Fibroblast of villous mesenchyme (primary cell): ENCODE data around the gene CCL20. TPM values are rescaled to one million over a fixed set of nuclear protein-coding genes. Genes with fewer than 3 reads are reported as not detected.

Experiments used
- DNase-seq: peaks from one replicate; pipeline ENCODE4 v3.0.0-alpha.2; 2010; ENCODE audit warnings: low read depth
- H3K4me3 ChIP-seq: 2 replicates; pipeline ENCODE4 v1.5.1; 2011; ENCODE audit warnings: low read depth, mild to moderate bottlenecking, low read length
- CTCF ChIP-seq: IDR thresholded peaks from 2 replicates; pipeline ENCODE4 v1.5.1; 2012; ENCODE audit warnings: low read depth, mild to moderate bottlenecking, low read length; ENCODE audit not compliant: insufficient read depth
- small RNA-seq: library from RNA; depleted of rRNA; stranded (forward); fragments of <200 nt; gene quantifications from one replicate; pipeline ENCODE3, GENCODE V24; 2012
- total RNA-seq: library from RNA; depleted of rRNA; stranded (reverse); fragments of >200 nt; gene quantifications from 2 replicates; pipeline ENCODE4 v1.2.3, GENCODE V29; 2012

The CCL20 gene
- total RNA-seq, 1 donor = 0.43 TPM

DNA sequence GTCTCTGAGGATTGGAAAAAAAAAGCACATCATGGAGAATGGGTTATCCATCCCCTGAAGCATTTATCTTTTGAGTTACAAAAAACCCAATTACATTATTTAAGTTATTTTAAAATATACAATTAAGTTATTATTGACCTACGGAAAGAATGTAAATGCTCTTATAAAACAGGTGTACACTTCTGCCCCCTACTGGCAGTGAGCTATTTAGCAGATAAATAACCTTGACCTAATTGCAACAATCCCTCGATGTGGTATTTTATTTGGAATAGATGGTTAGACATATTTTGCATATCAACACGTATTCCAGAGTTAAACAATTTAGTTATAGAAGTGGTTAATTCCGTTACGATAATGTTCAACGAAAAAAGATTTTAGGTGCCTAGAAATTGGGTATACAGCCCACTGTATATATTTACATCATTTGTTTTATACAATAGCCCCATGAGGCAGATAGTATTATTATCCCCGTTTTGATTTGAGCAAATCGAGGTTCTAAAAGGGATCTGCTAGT is 48.6 kb downstream of the CCL20 start:
- peak; percentile 71 for TF ChIP-seq CTCF
- H3K4me3 ChIP-seq = no peak overlapping the region
- peak; percentile 75 for DNase-seq

DNA sequence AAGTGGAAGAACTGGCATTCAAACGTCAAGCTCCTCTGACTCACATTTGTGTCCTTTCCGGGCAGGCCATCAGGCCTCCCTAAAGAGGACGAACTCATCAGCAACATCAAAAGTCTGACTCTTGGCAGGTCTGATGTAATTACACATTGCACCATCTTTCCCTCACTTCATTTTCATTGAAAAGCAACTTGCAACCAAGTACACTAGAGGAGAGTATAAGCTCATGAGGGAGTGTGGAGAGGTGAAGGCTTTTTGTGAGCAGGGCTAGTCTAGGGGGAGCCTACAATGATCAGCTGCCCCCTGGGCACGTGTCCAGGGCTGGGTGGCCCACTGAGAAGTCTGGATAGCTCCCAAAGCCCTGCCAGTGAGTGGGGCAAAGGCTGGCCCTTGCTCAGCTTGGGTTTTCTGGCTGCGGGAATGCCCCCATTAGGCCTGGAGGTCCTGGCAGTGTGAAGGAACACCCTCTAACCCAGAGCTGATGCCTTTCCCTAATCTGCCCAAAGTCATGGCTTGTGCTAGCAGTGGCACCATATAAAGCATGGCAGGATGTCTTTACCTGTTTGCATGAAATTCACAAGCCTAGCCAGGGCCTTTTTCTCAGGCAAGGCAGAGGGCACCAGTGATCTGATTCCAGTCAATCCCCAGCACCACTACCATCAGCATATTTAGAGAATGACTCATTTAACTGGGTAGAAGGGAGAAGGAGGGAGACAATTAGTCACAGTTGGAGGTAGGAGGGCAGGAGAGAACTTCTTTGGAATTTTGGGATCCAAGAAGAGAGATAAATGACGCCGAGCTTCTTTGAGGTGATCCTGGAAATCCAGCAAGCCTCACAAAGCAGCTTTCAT is 49.3 kb downstream of the CCL20 start:
- DNase-seq = peak; percentile 85
- no peak for TF ChIP-seq CTCF
- H3K4me3 ChIP-seq = no peak overlapping the region

GRCh38 chr2:227864161-227864756 is 50.6 kb downstream of the CCL20 start:
- peak overlapping the region; percentile 24 for H3K4me3 ChIP-seq
- TF ChIP-seq CTCF = no peak
- DNase-seq = peak; percentile 94

- no peak for DNase-seq
- H3K4me3 ChIP-seq = no peak overlapping the region
- TF ChIP-seq CTCF = no peak
Observed at GRCh38 chr2:227865291-227865690, 51.6 kb downstream of the CCL20 start.

Small RNA genes within 50 kb of the gene (small RNA-seq; reads per million reads assigned to genes)
- gene SNRPGP8 = not detected

Other genes starting within 250 kb of the CCL20 start
- gene SCYGR2, start 214.9 kb upstream of the CCL20 start, total RNA-seq = not detected in 2 replicates
- gene SCYGR3, start 199.0 kb upstream of the CCL20 start, total RNA-seq = not detected in 2 replicates
- gene SCYGR4, start 196.3 kb upstream of the CCL20 start, total RNA-seq = not detected in 2 replicates
- gene SCYGR5, start 147.0 kb upstream of the CCL20 start, total RNA-seq = not detected in 2 replicates
- gene SLC19A3, start 95.8 kb upstream of the CCL20 start, total RNA-seq = under 0.01 and 0.32 TPM in 2 replicates
- gene SCYGR6, start 89.1 kb upstream of the CCL20 start, total RNA-seq = not detected in 2 replicates
- gene SCYGR7, start 85.5 kb upstream of the CCL20 start, total RNA-seq = not detected in 2 replicates
- gene SCYGR8, start 67.9 kb upstream of the CCL20 start, total RNA-seq = not detected in 2 replicates
- gene DAW1, start 57.8 kb downstream of the CCL20 start, total RNA-seq = 0.64 TPM in 1 of 2 replicates, not detected in the other